Liver (tissue), 9 donors: ENCODE measurements around the gene FRS3. TPM values are rescaled to one million over a fixed set of nuclear protein-coding genes. Genes with fewer than 3 reads are reported as not detected.

Source experiments
- DNase-seq: peaks from one replicate; pipeline ENCODE4 v3.0.0-alpha.2; 2017; ENCODE audit warnings: low spot score
- H3K27ac ChIP-seq, 2 donors: one replicate each; pipeline ENCODE4 v1.7.0; 2013; ENCODE audit warnings: inconsistent platforms in 2 of 2, low read length in 2 of 2, control low read depth in 1 of 2, low read depth in 1 of 2, mild to moderate bottlenecking in 1 of 2
- H3K27me3 ChIP-seq, 4 donors: one replicate each; pipeline versions ENCODE4 v1.6.1 to v1.7.0; 2013; ENCODE audit warnings: low read length in 3 of 4, inconsistent platforms in 1 of 4, mild to moderate bottlenecking in 1 of 4, moderate library complexity in 1 of 4; ENCODE audit not compliant: control insufficient read depth in 4 of 4, insufficient read depth in 4 of 4
- H3K36me3 ChIP-seq, 4 donors: one replicate each; pipeline versions ENCODE4 v1.6.1 to v1.7.0; 2013; ENCODE audit warnings: low read length in 3 of 4, mild to moderate bottlenecking in 3 of 4, low read depth in 1 of 4, moderate library complexity in 1 of 4; ENCODE audit not compliant: control insufficient read depth in 4 of 4, insufficient read depth in 3 of 4
- H3K4me1 ChIP-seq, 4 donors: one replicate each; pipeline versions ENCODE4 v1.6.1 to v1.7.0; 2013; ENCODE audit warnings: low read length in 3 of 4, mild to moderate bottlenecking in 3 of 4, moderate library complexity in 1 of 4; ENCODE audit not compliant: control insufficient read depth in 4 of 4, insufficient read depth in 4 of 4
- H3K4me3 ChIP-seq, 3 donors: one replicate each; pipeline versions ENCODE4 v1.6.1 to v1.7.0; 2013; ENCODE audit warnings: low read length in 3 of 3, control low read depth in 1 of 3, low read depth in 1 of 3, mild to moderate bottlenecking in 1 of 3
- H3K9ac ChIP-seq, 2 donors: one replicate each; pipeline ENCODE4 v1.7.0; 2013; ENCODE audit warnings: low read length in 2 of 2, mild to moderate bottlenecking in 2 of 2, moderate library complexity in 2 of 2, control low read depth in 1 of 2, low read depth in 1 of 2
- H3K9me3 ChIP-seq, 4 donors: one replicate each; pipeline versions ENCODE4 v1.6.1 to v1.7.0; 2013; ENCODE audit warnings: low read length in 3 of 4; ENCODE audit not compliant: control insufficient read depth in 4 of 4
- EGR1 ChIP-seq, 2 donors: IDR thresholded peaks; 2 replicates each; pipeline ENCODE4 v1.6.1; 2016 to 2018; ENCODE audit warnings: antibody characterized with exemption in 2 of 2, low read depth in 2 of 2
- FOXA1 ChIP-seq: IDR thresholded peaks from 2 replicates; pipeline ENCODE4 v1.6.1; 2016; ENCODE audit warnings: antibody characterized with exemption
- FOXA2 ChIP-seq: IDR thresholded peaks from 2 replicates; pipeline ENCODE4 v1.6.1; 2016; ENCODE audit warnings: antibody characterized with exemption
- HNF4A ChIP-seq, 2 donors: conservative IDR thresholded peaks; 2 replicates each; pipeline ENCODE4 v1.6.1; 2016; ENCODE audit warnings: antibody characterized with exemption in 2 of 2, mild to moderate bottlenecking in 2 of 2
- HNF4G ChIP-seq: IDR thresholded peaks from 2 replicates; pipeline ENCODE4 v1.6.1; 2016; ENCODE audit warnings: antibody characterized with exemption
- JUND ChIP-seq, 2 donors: IDR thresholded peaks; 2 replicates each; pipeline ENCODE4 v1.6.1; 2016; ENCODE audit warnings: antibody characterized with exemption in 2 of 2
- NR2F2 ChIP-seq: IDR thresholded peaks from 2 replicates; pipeline ENCODE4 v1.6.1; 2016; ENCODE audit warnings: antibody characterized with exemption
- RAD21 ChIP-seq, 2 donors: IDR thresholded peaks; 2 replicates each; pipeline ENCODE4 v1.6.1; 2016; ENCODE audit warnings: antibody characterized with exemption in 2 of 2, mild to moderate bottlenecking in 2 of 2
- RXRA ChIP-seq, 2 donors: IDR thresholded peaks; 2 replicates each; pipeline ENCODE4 v1.6.1; 2017 to 2018; ENCODE audit warnings: antibody characterized with exemption in 2 of 2, mild to moderate bottlenecking in 1 of 2
- SP1 ChIP-seq: IDR thresholded peaks from 2 replicates; pipeline ENCODE4 v1.6.1; 2018; ENCODE audit warnings: antibody characterized with exemption, mild to moderate bottlenecking
- TAF1 ChIP-seq: conservative IDR thresholded peaks from 2 replicates; pipeline ENCODE4 v1.6.1; 2016; ENCODE audit warnings: antibody characterized with exemption, mild to moderate bottlenecking
- YY1 ChIP-seq: IDR thresholded peaks from 2 replicates; pipeline ENCODE4 v1.6.1; 2016; ENCODE audit warnings: antibody characterized with exemption, mild to moderate bottlenecking
- WGBS: extraction: QIAGEN DNeasy Blood & Tissue Kit; methylation state at CpG from one replicate; pipeline ENCODE4 v1.1.7; 2013; 5-methylcytosine and 5-hydroxymethylcytosine counted together
- polyA plus RNA-seq, 2 donors: library from polyadenylated mRNA; stranded (reverse) in 1 of 2; unstranded in 1 of 2; fragments of 200-250 nt in 1 of 2; fragments of >200 nt in 1 of 2; fragmentation: Nextera tagmentation in 1 of 2; extraction: Ambion mirVana in 1 of 2; gene quantifications; one replicate each; pipeline versions ENCODE4 v1.2.1 to v1.2.3, GENCODE V29; 2013 to 2015
- total RNA-seq, 2 donors: library from RNA; depleted of rRNA; stranded (reverse); fragments of >200 nt; gene quantifications; one replicate each; pipeline ENCODE4 v1.2.3, GENCODE V29; 2014
- TF ChIP-seq, protein P1 (sequence below): IDR thresholded peaks from 2 replicates; pipeline ENCODE4 v1.6.1; 2016; ENCODE audit warnings: antibody characterized with exemption
- TF ChIP-seq, protein P2 (sequence below): IDR thresholded peaks from 2 replicates; pipeline ENCODE4 v1.6.1; 2016; ENCODE audit warnings: antibody characterized with exemption
- TF ChIP-seq, protein P3 (sequence below): fragments of 150-350 bp; IDR thresholded peaks from 2 replicates; pipeline ENCODE4 v1.5.1; 2017; ENCODE audit warnings: improper control_type of control experiment, low read depth, low read length; ENCODE audit not compliant: missing input control
- TF ChIP-seq, protein P4 (sequence below): IDR thresholded peaks from 2 replicates; pipeline ENCODE4 v1.6.1; 2016; ENCODE audit warnings: antibody characterized with exemption
- donor health status: healthy.
- donor health status: healthy.
- donor health status: healthy.
- donor health status: healthy.
- donor health status: healthy.

FRS3 gene
- total and polyA plus RNA-seq, 4 donors: 0.42 to 1.6 (median 1.3) TPM

DNA sequence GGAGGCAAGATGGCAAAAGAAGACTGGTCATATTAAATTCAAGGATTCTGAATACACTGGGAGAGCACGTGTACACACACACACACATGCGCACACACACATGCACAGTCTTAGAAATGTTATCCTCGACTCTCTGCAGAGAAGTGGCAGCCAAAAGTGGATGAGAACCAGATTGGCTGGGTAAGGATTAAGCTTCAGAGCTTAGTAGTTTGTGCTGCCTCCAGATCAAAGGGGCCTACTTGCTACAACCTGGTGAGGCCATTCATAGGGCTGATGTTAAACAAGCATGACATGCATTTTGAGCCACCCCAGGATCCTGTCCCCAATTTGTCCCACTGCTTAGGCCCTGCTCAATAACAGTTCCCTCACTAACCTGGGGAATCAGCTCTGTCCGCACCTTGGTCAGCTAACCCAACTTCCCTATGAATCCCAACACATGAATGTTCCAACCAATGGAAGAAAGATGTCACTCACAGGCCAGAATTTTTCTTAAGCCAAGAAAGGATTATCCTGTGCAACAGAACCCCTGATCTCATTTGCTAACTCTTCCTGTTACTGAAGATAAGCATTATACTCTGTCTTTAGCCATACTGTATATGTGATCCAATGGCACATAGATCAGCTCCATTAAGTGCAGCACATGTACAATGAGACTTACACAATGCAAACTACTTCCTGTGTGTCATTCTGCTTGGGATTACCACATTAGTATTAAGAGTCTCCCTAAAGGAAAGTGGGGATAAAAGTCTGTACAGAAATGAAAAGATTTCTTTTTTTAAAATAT, 38.8 kb upstream of the FRS3 start (continued):
- TF ChIP-seq, protein P1, sequence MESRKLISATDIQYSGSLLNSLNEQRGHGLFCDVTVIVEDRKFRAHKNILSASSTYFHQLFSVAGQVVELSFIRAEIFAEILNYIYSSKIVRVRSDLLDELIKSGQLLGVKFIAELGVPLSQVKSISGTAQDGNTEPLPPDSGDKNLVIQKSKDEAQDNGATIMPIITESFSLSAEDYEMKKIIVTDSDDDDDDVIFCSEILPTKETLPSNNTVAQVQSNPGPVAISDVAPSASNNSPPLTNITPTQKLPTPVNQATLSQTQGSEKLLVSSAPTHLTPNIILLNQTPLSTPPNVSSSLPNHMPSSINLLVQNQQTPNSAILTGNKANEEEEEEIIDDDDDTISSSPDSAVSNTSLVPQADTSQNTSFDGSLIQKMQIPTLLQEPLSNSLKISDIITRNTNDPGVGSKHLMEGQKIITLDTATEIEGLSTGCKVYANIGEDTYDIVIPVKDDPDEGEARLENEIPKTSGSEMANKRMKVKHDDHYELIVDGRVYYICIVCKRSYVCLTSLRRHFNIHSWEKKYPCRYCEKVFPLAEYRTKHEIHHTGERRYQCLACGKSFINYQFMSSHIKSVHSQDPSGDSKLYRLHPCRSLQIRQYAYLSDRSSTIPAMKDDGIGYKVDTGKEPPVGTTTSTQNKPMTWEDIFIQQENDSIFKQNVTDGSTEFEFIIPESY: no peak
- TF ChIP-seq TAF1: no peak
- TF ChIP-seq, protein P2, sequence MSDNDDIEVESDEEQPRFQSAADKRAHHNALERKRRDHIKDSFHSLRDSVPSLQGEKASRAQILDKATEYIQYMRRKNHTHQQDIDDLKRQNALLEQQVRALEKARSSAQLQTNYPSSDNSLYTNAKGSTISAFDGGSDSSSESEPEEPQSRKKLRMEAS: no peak
- no peak for TF ChIP-seq RAD21 (IDR thresholded peaks at IDR 0.05)

DNA sequence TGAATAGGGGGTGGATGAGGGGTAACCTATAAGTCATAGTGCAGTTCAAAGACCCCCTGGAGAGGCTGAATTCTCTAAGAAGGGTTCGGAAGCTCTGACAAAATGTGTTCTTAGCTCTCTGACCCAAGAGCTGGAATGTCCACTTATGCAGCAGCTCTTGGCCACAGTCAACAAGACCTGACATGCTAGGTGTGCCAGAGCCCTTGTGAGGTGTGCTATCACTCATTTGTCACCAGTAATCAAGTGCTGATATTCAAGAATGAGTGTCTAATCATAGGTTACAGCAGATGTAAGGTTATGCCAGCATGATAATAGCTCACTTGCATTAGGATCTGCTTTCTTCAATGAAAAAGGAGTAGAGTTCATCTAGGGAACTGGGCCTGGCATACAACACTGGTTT, 35.9 kb upstream of the FRS3 start:
- Histone ChIP-seq H3K36me3 (no peaks in the 10 kb centered on the region), H3K9ac (no peak overlapping the region), H3K9me3 (no peaks in the 10 kb centered on the region), H3K27ac (no peak overlapping the region), H3K4me3 (no peak overlapping the region), H3K4me1 (no peaks in the 10 kb centered on the region), H3K27me3 (no peaks in the 10 kb centered on the region)
- WGBS: 90% methylated on average over 1 of the region's 1 CpG
- no peak for DNase-seq
- TF ChIP-seq HNF4G (no peak), SP1 (no peak), HNF4A (conservative IDR thresholded peaks at IDR 0.05) (no peak)

DNA sequence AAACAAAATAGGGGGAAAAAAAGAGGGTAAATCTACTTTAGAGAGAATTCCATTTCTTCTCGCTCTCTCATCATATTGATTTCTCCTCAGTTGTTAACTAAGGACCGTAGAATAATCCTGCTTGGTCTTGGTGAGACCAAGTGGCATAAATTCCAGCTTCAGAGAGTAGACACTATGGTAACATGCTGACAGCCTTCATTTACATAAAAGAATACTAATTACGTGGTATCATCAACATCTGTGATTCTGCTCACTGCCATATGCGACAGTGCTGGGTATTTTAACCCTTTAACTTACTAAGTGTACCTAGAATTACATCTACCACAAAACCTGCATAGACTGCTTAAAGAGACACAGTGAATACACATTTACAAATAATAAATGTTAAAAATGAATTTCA, 34.9 kb upstream of the FRS3 start:
- H3K27me3 ChIP-seq: no peaks in the 10 kb centered on the region
- H3K9me3 ChIP-seq: no peaks in the 10 kb centered on the region
- H3K4me1 ChIP-seq: no peaks in the 10 kb centered on the region
- no peak overlapping the region for H3K27ac ChIP-seq
- no peak for DNase-seq
- 90% methylated on average over 4 of the region's 4 CpGs for WGBS
- H3K4me3 ChIP-seq: no peak overlapping the region
- H3K36me3 ChIP-seq: no peaks in the 10 kb centered on the region
- no peak overlapping the region for H3K9ac ChIP-seq
- TF ChIP-seq TAF1: no peak
- TF ChIP-seq, protein P3, sequence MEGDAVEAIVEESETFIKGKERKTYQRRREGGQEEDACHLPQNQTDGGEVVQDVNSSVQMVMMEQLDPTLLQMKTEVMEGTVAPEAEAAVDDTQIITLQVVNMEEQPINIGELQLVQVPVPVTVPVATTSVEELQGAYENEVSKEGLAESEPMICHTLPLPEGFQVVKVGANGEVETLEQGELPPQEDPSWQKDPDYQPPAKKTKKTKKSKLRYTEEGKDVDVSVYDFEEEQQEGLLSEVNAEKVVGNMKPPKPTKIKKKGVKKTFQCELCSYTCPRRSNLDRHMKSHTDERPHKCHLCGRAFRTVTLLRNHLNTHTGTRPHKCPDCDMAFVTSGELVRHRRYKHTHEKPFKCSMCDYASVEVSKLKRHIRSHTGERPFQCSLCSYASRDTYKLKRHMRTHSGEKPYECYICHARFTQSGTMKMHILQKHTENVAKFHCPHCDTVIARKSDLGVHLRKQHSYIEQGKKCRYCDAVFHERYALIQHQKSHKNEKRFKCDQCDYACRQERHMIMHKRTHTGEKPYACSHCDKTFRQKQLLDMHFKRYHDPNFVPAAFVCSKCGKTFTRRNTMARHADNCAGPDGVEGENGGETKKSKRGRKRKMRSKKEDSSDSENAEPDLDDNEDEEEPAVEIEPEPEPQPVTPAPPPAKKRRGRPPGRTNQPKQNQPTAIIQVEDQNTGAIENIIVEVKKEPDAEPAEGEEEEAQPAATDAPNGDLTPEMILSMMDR: no peak
- TF ChIP-seq, protein P4, sequence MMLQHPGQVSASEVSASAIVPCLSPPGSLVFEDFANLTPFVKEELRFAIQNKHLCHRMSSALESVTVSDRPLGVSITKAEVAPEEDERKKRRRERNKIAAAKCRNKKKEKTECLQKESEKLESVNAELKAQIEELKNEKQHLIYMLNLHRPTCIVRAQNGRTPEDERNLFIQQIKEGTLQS: no peak

DNA sequence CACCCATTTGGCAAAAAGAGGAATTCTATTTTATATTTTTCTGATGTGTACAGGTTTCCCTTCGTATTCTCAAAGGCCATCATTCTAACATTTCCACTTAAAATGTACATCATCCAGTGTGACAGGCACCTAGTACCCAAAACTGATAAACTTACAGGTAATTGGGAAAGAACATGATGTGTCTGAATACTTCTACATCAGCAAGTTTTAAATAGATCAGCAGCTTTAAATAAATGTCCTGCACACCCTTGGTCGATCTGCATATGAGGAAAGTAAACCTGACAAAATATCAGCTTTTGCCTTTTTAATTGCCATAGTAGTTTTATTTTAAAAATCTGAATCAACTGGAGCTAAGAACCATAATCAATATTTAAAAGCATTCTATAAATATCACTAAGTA, 34.3 kb upstream of the FRS3 start:
- DNase-seq: no peak
- WGBS: 97% methylated on average over 2 of the region's 2 CpGs
- Histone ChIP-seq H3K27me3 (no peaks in the 10 kb centered on the region), H3K9me3 (no peaks in the 10 kb centered on the region), H3K27ac (no peak overlapping the region), H3K4me1 (no peaks in the 10 kb centered on the region), H3K4me3 (no peak overlapping the region), H3K9ac (no peak overlapping the region), H3K36me3 (no peaks in the 10 kb centered on the region)
- TF ChIP-seq, protein P4: no peak
- no peak for TF ChIP-seq EGR1 (IDR thresholded peaks at IDR 0.05; ENCODE audit: low read depth in 2 of 2)
- no peak for TF ChIP-seq FOXA2
- no peak for TF ChIP-seq JUND (IDR thresholded peaks at IDR 0.05)
- TF ChIP-seq YY1: no peak
- no peak for TF ChIP-seq SP1
- TF ChIP-seq NR2F2: no peak
- no peak for TF ChIP-seq TAF1
- TF ChIP-seq RXRA (IDR thresholded peaks at IDR 0.05): no peak
- TF ChIP-seq, protein P2: no peak
- TF ChIP-seq FOXA1: no peak
- no peak for TF ChIP-seq HNF4A (conservative IDR thresholded peaks at IDR 0.05)
- TF ChIP-seq, protein P3: no peak
